K562 (cell line): ENCODE results near the gene CNOT6L. TPM values are rescaled to one million over a fixed set of nuclear protein-coding genes. Genes with fewer than 3 reads are reported as not detected.

Experiments
- EWSR1 ChIP-seq: fragments of 450-650 bp; IDR thresholded peaks from 2 replicates; pipeline ENCODE4 v1.6.1; 2018; ENCODE audit warnings: borderline replicate concordance, mild to moderate bottlenecking, low read depth, moderate library complexity; ENCODE audit not compliant: partially characterized antibody
- HINFP ChIP-seq: fragments of 450-650 bp; conservative IDR thresholded peaks from 2 replicates; pipeline ENCODE4 v1.6.1; 2016; ENCODE audit warnings: missing genetic modification characterization, low read depth, mild to moderate bottlenecking, control low read depth, missing compliant biosample characterization
- RERE ChIP-seq: sonication (generic); formaldehyde crosslinking; IDR thresholded peaks from 2 replicates; pipeline ENCODE4 v1.8.0; 2023; ENCODE audit warnings: missing genetic modification reagents, mild to moderate bottlenecking, borderline replicate concordance
- SREBF1 ChIP-seq: fragments of 150-350 bp; IDR thresholded peaks from 2 replicates; pipeline ENCODE4 v1.6.1; 2014; ENCODE audit warnings: antibody characterized with exemption, low read depth, low read length, borderline replicate concordance
- UBTF ChIP-seq, 2 experiments: IDR thresholded peaks; 2 replicates each; pipeline ENCODE4 v1.6.1; 2012; ENCODE audit warnings: improper control_type of control experiment in 2 of 2, low read depth in 2 of 2, low read length in 2 of 2, borderline replicate concordance in 1 of 2
- ZNF77 ChIP-seq: fragments of 250-450 bp; sonication (Bioruptor Pico); IDR thresholded peaks from 2 replicates; pipeline ENCODE4 v1.5.0; 2020
- polyA plus RNA-seq, 8 experiments: library from polyadenylated mRNA; depleted of rRNA in 4 of 8; stranded (reverse) in 5 of 8; unstranded in 3 of 8; fragments of >200 nt; fragmentation: Nextera tagmentation in 2 of 8; fragmentation: Illumina TruSeq in 1 of 8; extraction: Ambion mirVana in 2 of 8; extraction: Trizol in 1 of 8; gene quantifications; 2 replicates each; pipeline versions ENCODE4 v1.2.1 to v1.2.3, GENCODE V29; 2011 to 2014; ENCODE audit warnings: inconsistent platforms in 1 of 8, missing spikeins in 1 of 8
- total RNA-seq, 7 experiments: library from RNA; depleted of rRNA in 6 of 7; stranded (reverse); fragments of >200 nt in 6 of 7; fragmentation: Illumina TruSeq in 2 of 7; extraction: Trizol in 2 of 7; gene quantifications; 2 replicates each; pipeline versions ENCODE4 v1.2.1 to v1.2.3, GENCODE V29; 2011 to 2021; ENCODE audit warnings: low replicate concordance in 1 of 7

Gene CNOT6L
- total and polyA plus RNA-seq, 9 of the 15 experiments (the other 6 are each of a cell fraction or from before 2014, with no cell fraction given) = 3.7 to 27.9 (median 6.5) TPM

- TF ChIP-seq UBTF (IDR thresholded peaks at IDR 0.05; ENCODE audit: borderline replicate concordance in 1 of 2, low read depth in 2 of 2, low read length in 2 of 2) = no peak
- no peak for TF ChIP-seq RERE (CRISPR knock-in tag)
- no peak for TF ChIP-seq HINFP (tag)
- TF ChIP-seq SREBF1 = no peak
- TF ChIP-seq EWSR1 = no peak
- TF ChIP-seq ZNF77 (CRISPR knock-in tag) = no peak
Observed at GRCh38 chr4:77762531-77762930, 56.6 kb downstream of the CNOT6L start (continued).
